NB4 (cell line): Measurements from ENCODE around the gene DYNC1LI1.

Experiments
- DNase-seq: peaks from one replicate; pipeline ENCODE4 v3.0.0; 2010; ENCODE audit warnings: low read depth
- H3K4me3 ChIP-seq: one replicate; pipeline ENCODE4 v1.5.1; 2011; ENCODE audit warnings: mild to moderate bottlenecking, low read depth, low read length, moderate library complexity
- MYC ChIP-seq: IDR thresholded peaks from 2 replicates; pipeline ENCODE4 v1.6.1; 2011; ENCODE audit warnings: low read depth, low read length
- POLR2A ChIP-seq: IDR thresholded peaks from 2 replicates; pipeline ENCODE4 v1.6.1; 2011; ENCODE audit warnings: mild to moderate bottlenecking; ENCODE audit not compliant: insufficient read length; ENCODE audit errors: extremely low read depth
- TF ChIP-seq, protein P1 (sequence below): IDR thresholded peaks from 2 replicates; pipeline ENCODE4 v1.6.1; 2011; ENCODE audit warnings: low read depth, low read length
- TF ChIP-seq, protein P2 (sequence below): IDR thresholded peaks from one replicate; pipeline ENCODE4 v1.5.1; 2012; ENCODE audit warnings: low read depth, low read length

Gene DYNC1LI1

DNA sequence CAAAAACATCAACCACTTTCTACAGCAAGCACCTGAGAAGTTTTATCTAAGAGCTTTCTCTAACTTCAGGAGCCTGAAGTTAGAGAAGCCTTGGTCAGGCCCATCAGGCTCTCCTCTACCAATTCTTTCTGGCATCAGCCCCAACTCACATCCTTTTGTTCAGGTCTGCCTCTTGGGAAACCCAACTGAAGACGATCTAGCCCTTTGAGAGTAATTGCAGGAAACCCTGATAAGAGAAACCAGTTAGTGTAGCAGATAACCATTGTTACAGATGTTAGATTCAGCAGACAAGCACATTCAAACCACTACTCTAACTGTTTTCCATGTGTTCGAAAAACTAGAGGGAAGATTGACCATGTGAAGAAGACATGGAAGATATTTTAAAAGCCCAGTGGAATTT is 27.0 kb upstream of the DYNC1LI1 start:
- DNase-seq: no peak
- no peak overlapping the region for H3K4me3 ChIP-seq
- TF ChIP-seq, protein P1, sequence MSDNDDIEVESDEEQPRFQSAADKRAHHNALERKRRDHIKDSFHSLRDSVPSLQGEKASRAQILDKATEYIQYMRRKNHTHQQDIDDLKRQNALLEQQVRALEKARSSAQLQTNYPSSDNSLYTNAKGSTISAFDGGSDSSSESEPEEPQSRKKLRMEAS: no peak
- TF ChIP-seq, protein P2, sequence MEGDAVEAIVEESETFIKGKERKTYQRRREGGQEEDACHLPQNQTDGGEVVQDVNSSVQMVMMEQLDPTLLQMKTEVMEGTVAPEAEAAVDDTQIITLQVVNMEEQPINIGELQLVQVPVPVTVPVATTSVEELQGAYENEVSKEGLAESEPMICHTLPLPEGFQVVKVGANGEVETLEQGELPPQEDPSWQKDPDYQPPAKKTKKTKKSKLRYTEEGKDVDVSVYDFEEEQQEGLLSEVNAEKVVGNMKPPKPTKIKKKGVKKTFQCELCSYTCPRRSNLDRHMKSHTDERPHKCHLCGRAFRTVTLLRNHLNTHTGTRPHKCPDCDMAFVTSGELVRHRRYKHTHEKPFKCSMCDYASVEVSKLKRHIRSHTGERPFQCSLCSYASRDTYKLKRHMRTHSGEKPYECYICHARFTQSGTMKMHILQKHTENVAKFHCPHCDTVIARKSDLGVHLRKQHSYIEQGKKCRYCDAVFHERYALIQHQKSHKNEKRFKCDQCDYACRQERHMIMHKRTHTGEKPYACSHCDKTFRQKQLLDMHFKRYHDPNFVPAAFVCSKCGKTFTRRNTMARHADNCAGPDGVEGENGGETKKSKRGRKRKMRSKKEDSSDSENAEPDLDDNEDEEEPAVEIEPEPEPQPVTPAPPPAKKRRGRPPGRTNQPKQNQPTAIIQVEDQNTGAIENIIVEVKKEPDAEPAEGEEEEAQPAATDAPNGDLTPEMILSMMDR: no peak
- TF ChIP-seq MYC (no peak), POLR2A (no peak)

DNA sequence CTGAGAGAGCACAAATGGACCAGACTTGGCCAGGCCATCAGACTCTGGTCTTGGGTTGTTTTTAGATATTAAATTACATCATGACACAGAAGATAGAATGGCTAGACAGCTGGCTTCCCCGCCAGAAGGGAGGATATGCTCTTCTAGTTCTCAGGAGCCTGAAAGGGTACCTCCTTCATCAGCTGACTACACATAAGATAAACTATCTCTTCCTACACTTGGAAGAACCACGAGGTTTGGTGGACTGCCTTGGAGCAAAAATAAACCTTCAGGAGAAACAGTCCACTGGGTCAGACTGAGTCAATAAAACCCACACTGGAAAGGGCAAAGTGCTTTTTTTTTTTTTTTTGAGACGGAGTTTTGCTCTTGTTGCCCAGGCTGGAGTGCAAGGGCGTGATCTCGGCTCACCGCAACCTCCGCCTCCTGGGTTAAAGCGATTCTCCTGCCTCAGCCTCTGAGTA is 26.3 kb upstream of the DYNC1LI1 start:
- H3K4me3 ChIP-seq: no peak overlapping the region
- TF ChIP-seq, protein P1: no peak
- TF ChIP-seq, protein P2: no peak
- TF ChIP-seq POLR2A (no peak), MYC (no peak)
- no peak for DNase-seq

DNA sequence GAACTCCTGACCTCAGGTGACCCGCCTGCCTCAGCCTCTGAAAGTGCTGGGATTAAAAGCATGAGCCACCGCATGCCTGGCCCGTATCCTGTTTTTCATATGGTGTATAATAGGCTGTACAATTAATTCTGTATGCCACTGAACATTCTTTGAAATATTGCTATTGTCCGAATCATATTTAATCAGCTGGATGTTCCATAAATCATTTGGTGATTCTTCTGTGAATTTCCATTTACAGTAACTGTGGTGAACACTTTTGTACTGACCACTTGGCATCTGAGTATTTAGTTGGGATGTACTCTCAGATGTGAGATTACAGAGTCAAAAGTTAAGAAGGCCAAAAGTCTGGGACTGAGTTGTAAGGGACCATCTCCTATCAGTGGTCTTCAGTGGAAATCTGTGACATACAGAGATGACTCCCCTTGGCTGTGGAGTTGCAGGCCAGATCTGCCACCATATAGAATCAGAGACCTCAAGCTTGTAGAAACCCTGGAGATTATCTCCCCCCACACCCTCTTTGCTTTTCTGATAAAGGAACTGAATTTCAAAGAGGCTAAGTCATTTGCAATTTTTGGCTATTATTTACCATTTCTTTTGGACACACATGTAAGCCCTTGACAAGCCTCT is 25.7 kb upstream of the DYNC1LI1 start:
- no peak for DNase-seq
- no peak for TF ChIP-seq POLR2A
- TF ChIP-seq, protein P2: no peak
- TF ChIP-seq MYC: no peak
- TF ChIP-seq, protein P1: no peak
- H3K4me3 ChIP-seq: no peak overlapping the region

DNA sequence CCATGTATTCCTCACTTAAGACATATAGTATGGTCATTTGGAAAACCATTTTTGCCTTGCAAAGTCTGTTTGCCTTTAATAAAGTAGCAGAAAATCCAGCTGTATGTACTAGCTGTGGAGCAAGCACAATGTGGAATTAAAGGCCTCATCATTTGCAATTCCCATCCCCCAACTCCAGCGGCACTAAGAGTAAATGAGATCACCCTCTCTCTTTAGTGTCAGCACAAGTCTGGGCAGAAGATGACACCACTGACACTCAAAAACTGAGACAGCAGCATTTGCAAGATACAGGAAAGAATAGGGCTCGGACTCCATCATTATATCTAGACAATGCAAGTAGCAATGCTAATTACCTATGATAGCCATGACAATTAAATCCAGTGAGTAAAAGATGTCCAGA is 24.7 kb upstream of the DYNC1LI1 start:
- DNase-seq: no peak
- H3K4me3 ChIP-seq: no peak overlapping the region
- TF ChIP-seq, protein P1: no peak
- TF ChIP-seq POLR2A (no peak), MYC (no peak)
- TF ChIP-seq, protein P2: no peak

DNA sequence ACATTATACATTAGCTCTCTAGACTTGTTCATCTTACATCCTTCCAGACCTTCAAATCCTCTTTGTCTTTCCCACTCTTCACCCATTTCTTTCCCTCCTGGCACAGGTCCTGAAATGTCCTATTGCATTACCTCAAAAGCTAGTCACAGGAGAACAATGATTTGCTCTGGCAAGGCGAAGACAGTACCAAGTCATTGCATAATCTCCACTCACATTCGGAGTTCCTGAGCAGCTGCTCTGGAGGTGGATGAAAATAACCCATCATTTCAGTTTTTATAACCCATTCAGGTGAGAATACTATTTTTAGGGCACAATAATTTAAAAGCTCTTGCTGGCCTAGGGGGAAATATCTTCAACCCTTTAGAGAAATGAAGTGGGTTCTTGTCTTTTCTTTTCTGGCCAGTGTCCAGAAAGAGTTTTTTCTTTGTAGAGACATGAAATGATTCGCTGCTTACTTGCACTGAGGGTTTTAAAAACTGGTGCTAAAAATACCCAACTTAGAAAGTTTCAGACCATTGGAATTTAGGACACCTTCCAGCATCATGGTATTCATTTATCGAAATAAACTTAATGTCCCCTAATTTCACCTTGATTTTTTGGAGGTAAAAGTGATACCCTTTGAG is 23.4 kb upstream of the DYNC1LI1 start:
- no peak overlapping the region for H3K4me3 ChIP-seq
- TF ChIP-seq, protein P1: no peak
- TF ChIP-seq POLR2A (no peak), MYC (no peak)
- TF ChIP-seq, protein P2: no peak
- DNase-seq: no peak
